Midbrain (tissue), 1 donor: ENCODE results near the gene CDH4.
A peak's percentile ranks its signal among the peaks of the same experiment; 100 is the strongest.
"Not testable (repeated sequence)": the region's sequence is repeated elsewhere in the genome, so short reads cannot be mapped to it uniquely, and the experiment has no call there.

Source experiments
- DNase-seq: peaks from one replicate; lab custom pipeline; 2025; lab: John Stamatoyannopoulos, UW

CDH4 gene

DNA sequence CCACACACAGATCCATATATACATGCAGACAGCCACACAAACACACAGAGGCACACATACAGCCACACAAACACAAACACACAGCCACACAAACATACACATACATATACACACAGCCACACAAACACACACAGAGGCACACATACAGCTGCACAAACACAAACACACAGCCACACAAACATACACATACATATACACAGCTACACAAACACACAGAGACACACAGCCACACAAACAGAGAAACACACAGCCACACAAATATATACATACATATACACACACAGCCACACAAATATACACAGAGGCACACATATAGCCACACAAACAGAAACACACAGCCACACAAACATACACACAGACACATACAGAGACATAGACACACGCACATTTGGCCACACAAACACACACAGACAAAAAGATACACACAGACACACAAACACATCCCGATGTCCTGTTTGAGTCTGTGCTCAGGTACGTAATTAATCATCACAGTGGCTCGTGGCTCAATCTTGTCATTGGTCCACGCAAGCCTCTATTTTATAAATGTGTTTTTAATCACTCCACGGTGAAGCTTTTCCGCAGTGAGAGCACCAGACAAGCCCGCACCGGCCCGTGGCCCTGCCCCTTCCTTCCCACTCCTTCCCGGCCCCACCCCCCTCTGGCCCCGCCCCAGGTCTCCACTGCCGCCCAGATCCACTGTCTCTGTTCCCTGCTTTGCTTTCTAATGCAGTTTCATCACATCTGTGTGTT is 135.3 kb downstream of the CDH4 start:
- no peak for DNase-seq

DNA sequence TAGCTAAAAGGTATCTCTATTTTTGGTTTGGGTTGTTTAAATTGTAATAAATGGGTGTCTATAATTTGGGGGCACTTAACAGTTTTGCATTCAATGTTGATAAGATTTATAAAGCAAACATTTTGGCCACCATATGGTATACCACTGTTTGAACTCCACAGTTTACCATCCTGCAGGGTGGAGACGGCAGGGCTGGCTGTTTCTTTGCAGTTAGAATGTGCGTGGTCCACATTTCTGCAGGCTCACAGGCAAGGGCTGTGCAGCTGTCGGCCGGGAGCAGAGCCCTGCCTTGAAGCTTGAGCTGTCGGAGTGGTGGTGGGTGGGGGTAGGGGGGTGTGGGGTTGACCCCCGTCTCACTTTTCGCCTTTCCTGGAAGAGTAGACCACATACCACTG is 135.9 kb downstream of the CDH4 start:
- no peak for DNase-seq

GRCh38 chr20:61389077-61389476 is 137.0 kb downstream of the CDH4 start:
- DNase-seq, result no peak

GRCh38 chr20:61391185-61391584 is 139.1 kb downstream of the CDH4 start:
- DNase-seq, result no peak

DNA sequence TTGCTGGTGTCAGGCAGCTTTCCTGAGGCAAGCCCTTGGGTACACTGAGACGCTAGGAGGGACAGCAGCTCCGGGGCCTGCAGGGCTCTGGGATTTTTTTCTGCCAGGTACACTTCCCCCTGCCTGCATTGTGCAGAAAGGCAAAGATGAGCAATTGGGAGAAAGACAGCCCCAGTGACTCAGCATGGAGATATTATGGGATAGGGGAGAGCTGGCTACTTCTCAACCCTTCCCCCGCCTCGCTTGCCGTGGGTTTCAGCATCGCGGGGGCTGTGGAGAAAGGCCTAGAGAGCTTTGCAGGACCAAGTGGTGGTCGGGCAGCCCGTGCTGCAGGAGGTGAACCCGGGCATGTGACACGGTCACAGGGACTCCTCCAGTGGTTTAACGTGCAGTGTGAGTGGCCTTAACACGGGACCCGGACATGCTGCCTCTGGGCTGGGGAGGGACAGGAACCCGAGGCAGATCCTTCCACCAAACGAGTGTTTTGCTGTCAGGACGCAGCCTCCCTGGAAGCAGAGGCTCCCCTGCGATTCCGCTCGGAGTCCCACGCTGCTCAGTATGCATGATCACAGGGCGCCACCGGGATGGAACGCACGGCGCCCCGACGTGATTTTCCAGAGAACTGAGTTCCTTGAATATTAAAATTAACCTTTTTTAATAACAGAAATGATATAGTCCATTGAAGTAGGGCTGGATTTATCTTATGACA is 139.9 kb downstream of the CDH4 start:
- DNase-seq, result no peak

- no peak for DNase-seq
Measured at GRCh38 chr20:61394088-61394799, 142.2 kb downstream of the CDH4 start.

GRCh38 chr20:61396262-61396848 is 144.3 kb downstream of the CDH4 start:
- no peak for DNase-seq

DNA sequence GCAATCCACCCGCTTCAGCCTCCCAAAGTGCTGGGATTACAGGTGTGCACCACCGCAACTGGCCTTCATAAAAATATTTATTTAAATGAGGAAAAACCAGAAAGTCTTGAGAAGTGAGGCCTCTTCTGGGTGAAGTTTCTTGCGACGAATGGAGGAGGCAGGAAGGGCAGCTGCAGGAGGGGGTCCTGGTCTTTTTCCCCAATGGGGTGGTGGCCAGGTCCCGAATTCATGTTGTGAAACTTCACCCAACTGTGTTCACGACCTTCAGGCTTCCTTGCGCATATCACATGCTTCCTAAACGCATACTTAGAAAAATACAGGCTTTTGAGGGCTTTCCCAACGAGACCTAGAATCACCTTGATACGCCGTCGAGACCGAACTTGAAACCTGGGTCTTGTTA is 145.1 kb downstream of the CDH4 start:
- no peak for DNase-seq

DNA sequence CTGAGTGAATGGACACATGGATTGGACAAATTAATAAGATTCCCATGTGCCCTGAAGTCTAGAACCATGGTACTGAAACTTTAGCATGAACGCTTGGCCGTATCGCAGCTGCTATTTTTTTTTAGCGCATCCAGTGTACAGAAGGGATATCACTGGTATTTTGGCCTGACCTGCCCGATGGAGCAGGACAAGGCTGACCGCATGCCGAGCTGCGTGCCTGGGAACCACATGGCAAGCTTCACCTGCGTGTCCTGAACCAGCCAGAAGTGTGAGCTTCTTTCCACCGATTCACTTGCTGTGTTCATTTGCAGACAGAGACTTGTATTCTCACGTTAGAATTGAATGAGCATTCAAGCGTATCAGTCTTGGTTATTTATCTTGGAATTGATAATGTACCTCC is 145.7 kb downstream of the CDH4 start:
- DNase-seq, result no peak

- DNase-seq, result no peak
Measured at GRCh38 chr20:61399433-61399832, 147.4 kb downstream of the CDH4 start.

DNA sequence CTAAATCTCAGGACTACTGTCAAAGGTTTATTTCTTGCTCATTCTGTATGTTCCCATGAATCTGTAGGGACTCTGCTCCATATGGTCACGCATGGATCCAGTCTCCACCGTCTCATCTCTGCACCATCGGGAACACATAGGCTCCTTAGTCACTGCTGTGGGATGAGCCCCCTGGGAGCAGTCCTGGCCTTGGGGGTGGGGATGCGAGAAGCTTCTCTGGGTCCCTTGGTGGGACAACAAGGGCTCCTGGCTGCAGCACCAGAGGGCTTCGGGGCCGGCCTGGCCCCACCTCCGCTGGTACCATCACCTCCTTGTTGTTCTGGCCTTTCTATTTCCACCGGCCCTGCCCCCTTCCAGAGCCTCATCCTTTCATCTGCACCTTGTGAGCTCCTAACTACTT is 148.4 kb downstream of the CDH4 start:
- DNase-seq, result no peak

DNA sequence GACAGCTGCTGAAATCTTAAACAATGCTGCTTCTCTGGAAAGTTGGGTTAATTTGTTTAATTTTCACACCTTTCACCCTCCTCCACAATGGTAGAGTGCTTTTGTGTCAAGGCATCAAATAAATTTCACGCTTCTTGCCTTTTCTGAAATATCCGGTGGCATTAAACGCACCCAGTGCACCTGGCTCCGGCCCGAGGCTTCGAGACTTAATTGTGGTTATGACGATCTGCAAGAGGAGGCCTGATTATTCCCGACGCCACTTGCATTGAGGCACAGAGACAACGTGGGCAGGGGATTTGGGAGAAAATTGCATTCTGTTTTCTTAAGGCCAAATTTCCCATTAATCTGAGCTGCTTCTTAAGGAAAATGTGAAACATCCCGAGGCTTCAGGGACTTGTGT is 152.2 kb downstream of the CDH4 start:
- DNase-seq, result no peak

DNA sequence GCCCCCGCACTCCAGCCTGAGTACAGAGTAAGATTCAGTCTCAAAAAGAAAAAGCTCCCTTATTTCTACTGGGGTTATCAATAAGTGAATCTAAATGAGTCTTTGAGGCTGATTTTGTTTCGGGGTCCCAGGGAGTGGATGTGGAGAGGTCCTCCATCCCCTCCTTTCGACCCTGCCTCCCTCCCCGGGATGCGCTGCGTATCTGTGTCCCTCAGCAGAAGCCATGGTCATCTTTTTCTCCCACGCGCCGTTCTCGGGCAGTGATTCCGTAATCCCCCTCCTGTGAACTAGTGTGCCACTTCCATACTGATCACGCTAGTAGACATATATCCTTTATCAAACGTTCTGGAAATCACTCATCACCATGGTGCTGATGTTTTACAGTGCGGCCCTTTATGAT is 152.9 kb downstream of the CDH4 start:
- DNase-seq, result no peak

DNA sequence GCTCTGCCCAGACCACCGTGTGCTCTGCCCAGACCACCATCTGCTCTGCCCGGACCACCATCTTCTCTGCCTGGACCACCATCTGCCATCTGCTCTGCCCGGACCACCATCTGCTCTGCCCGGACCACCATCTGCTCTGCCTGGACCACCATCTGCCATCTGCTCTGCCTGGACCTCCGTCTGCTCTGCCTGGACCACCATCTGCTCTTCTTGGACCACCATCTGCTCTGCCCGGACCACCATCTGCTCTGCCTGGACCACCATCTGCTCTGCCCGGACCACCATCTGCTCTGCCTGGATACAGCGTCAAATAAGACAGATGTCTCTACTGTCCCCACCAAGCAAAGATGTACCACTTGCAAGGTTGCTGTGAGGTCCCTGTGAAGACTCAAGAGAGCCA is 154.7 kb downstream of the CDH4 start:
- not testable (repeated sequence) for DNase-seq

- no peak for DNase-seq
Measured at GRCh38 chr20:61407561-61407960, 155.5 kb downstream of the CDH4 start.

DNA sequence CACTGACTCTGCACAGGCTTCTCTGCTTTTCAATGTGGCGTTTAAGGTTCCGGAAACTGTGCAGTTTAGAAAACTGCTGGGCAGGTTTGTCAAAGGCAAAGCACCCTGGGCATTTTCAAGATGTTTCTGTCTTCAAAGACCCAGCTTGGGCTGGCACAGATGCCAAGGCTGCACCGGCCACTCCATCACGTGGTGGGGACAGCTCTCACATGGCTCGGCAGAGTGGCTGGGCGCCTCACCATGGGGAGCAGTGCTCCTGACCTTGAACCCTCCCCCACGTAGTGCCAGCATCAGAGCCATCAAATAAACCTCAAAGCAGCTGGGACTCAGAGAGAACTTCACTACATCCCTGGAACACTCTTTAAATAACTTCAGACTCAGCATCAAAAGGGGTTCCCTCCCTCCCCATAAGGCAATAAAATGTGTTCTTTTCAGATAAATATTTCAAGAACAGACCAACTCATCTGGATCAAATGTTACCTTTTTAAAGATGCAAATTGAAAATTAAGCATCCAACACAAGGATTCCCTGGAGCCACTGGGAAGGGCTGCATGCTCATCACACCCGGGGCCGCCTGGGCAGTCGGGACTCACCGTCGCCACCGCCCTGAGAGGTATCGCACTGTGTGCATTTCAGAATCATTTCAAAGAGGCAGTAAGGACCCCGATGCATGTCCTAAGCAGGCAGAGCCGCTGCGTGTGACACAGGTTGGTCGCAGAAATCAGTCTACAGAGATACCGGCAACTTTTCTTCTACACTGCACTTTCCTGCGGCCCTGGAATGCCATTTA is 157.1 kb downstream of the CDH4 start:
- DNase-seq, result no peak

GRCh38 chr20:61411743-61412142 is 159.7 kb downstream of the CDH4 start:
- DNase-seq, result no peak

GRCh38 chr20:61413752-61414151 is 161.7 kb downstream of the CDH4 start:
- no peak for DNase-seq

GRCh38 chr20:61414455-61414991 is 162.5 kb downstream of the CDH4 start:
- DNase-seq, result peak; percentile 66

GRCh38 chr20:61416546-61416945 is 164.5 kb downstream of the CDH4 start:
- no peak for DNase-seq

DNA sequence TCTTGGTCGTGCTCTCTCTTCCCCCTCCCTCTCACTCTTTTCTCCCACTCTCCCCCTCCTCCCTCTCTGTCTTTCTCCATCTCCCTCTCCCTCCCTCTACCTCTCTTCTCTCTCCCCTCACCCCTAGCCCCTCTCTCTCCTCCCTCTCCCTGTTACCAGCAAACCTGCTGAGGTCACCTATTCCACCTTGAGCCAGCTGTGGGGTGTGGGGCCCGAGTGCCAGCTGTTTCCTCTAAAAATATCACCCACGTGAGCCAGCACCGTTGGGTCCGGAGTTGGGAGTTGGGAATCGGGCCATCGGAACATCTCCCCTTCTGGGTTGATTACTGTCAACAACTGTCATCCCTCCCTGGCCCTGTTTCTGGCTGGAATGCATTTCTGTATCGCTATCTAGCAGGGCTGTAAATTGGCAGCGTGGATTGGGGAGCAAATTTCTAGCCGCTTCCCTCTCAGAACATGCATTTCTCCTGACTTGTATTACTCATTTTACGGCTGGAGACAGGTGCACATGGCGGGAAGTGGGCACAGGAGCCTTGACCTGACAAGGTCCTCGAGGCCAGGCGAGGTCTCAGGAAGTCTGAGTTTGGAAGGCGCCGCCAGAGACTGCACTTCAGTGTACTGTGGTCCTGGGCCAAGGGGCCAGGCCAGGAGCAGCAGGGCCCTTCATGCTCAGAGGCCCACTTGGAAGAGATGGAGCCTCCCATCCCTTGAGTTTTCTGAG is 165.3 kb downstream of the CDH4 start:
- DNase-seq, result no peak
